ENCODE data around the gene TXNDC8.
"Not testable (repeated sequence)": the region's sequence is repeated elsewhere in the genome, so short reads cannot be mapped to it uniquely, and the experiment has no call there.

The TXNDC8 gene

GRCh38 chr9:110327716-110328115, 9.9 kb downstream of the TXNDC8 start:
- DNase-seq (ENCODE audit: low read depth): no peak

GRCh38 chr9:110323818-110324217, 13.8 kb downstream of the TXNDC8 start:
- DNase-seq (ENCODE audit: low read depth): no peak

- DNase-seq (ENCODE audit: low read depth): no peak
These were observed 16.8 kb downstream of the TXNDC8 start for GRCh38 chr9:110320651-110321445.

- DNase-seq (ENCODE audit: low read depth): no peak
These were observed 17.7 kb downstream of the TXNDC8 start for GRCh38 chr9:110319781-110320492.

GRCh38 chr9:110317911-110318310, 19.8 kb downstream of the TXNDC8 start:
- no peak for DNase-seq (ENCODE audit: low read depth)

DNA sequence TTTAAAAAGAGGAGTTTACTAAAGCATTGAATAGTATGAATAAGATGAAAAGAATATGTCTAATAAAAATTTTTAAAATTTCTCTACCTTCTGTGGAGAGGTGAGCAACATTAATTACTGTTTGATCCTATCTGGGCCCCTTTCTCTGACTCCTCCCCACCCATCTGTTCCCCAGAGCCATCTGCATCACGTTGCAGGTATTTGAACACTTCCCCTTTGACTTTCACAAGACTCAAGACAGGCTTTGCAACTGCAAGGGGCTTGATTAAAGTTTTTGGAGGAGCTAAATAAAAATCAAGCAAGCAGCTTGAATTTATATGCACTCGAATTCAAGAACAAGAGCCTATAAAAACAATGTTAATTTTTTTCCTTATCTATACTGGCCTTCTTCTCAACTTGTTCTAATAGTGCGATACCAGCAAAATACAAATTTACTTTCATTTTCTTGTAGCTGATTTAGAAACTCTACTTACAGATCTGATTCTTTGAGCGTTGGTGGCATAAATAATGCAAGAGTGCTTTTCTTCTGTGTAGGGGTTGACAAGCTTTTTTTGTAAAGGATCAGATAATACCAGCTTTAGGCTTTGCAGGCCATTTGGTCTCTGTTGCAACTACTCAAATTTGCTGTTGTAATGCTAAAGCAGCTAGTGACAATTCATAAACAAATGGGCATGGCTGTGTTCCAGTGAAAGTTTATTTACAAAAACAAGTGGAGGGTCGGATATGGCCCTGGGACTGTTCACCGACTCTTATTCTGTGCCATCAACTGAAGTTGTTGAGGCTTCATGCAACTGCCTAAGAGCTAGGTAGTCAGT, 21.2 kb downstream of the TXNDC8 start:
- no peak for DNase-seq (ENCODE audit: low read depth)

DNA sequence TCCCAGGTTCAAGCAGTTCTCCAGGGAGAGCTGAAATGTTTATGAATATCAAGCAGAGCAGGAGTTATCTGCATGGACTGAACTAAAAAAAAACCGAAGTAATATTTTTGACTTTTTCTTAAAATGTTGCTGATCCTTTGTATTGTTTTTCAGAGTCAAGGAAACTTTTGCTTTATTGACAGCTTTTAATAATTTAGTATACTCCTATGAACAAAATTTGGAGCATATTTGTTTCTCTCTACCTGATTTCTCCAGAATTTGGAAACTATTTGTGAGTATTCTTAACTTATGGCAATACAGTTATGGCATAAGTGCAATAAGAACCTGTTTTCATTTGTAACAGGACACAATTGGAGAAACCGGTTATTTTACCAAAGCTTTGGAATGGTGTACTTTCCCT, 25.7 kb downstream of the TXNDC8 start:
- DNase-seq (ENCODE audit: low read depth): not testable (repeated sequence)

- DNase-seq (ENCODE audit: low read depth): no peak
These were observed 28.0 kb downstream of the TXNDC8 start for GRCh38 chr9:110309681-110310080.

DNA sequence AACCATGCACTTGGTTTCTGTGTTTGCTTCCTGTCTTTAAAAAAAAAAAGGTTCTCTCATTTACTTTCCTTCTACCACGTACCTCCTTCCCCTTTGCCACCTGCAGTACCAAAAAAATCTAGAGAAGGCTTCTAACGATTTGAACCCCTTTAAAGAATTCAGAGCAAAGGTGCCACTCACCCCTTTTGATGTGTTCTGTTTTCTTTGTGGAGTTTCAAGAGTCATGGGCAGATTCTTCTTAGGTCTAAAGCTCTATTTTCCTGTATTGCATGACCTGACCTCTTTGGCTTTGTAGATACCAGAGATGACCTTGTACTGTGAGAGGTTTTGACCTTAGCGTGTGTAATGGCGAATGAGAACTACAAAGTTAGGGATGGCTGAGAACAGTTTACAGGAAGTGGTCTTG, 29.0 kb downstream of the TXNDC8 start:
- DNase-seq (ENCODE audit: low read depth): no peak

DNA sequence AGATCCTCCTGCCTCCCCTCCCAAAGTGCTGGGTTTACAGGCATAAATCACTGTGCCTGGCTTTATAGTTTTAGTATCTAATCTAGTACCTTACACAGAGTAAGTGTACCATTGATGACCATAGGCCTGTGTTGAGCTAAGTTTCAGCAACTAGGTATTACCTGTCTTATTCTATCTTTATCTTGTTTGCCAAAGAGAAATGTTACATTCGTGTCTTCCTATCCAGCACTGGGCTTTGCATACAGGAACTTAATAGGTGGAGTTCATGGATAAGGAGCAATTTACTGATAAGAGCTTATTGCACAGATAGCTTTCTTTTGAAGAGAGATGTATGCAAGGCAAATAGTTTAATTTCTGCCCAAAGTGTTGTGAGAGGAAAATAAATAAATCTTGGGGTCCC, 30.5 kb downstream of the TXNDC8 start:
- no peak for DNase-seq (ENCODE audit: low read depth)

GRCh38 chr9:110303133-110303532, 34.5 kb downstream of the TXNDC8 start:
- DNase-seq (ENCODE audit: low read depth): no peak

DNA sequence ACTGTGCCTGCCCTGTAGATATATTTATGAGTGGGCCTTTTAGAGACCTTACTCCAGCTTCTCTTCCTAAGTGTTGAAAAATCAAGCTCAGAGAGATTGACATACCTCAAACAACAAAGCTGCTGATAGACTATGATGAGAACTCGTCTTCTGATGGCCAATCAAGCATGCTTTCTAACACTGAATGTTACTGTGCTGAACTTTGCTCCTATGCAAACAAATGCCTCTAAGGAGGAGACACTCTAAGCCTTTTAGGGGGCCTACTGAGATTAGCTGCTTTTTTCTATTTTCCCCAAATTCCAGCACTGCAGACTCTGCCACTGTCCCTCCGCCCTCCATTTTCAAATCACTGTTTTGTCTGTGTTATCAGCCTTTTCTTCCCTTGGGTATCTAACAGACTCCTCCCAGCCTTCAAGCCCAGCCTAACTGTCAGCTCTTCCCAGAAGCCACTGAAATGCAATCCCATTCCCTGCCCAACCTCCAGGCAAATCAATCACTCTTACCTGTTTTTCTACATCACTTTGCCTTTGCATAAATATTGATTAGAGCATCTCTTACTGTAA, 39.5 kb downstream of the TXNDC8 start:
- no peak for DNase-seq (ENCODE audit: low read depth)

- no peak for DNase-seq (ENCODE audit: low read depth)
These were observed 44.4 kb downstream of the TXNDC8 start for GRCh38 chr9:110293248-110293647.

DNA sequence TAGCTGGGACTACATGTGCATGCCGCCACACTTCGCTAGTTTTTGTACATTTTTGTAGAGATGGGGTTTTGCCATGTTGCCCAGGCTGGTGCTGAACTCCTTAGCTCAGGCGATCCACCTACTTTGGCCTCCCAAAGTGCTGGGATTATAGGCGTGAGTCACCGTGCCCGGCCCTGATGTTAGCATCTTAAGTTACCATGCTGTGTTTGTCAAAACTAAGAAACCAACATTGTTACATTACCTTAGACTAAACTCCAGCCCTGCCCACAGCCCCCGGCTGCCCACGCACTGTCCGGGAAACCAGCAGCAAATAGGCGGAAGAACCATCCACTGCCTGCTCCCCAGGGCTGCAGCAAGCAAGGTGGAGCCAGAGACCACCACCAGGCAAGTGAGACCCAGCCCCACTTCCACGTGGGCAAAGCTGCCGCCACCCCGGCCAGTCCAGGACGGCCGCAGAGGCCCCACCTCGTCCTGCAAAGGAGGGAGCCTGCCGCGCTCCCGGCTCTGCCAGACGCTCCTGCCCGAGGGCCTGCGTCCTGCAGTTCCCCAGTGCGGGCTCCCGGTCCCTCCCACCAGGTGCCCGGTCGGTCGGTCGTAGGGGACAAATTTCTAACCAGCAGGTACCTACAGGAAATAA, 45.6 kb downstream of the TXNDC8 start:
- no peak for DNase-seq (ENCODE audit: low read depth)

DNA sequence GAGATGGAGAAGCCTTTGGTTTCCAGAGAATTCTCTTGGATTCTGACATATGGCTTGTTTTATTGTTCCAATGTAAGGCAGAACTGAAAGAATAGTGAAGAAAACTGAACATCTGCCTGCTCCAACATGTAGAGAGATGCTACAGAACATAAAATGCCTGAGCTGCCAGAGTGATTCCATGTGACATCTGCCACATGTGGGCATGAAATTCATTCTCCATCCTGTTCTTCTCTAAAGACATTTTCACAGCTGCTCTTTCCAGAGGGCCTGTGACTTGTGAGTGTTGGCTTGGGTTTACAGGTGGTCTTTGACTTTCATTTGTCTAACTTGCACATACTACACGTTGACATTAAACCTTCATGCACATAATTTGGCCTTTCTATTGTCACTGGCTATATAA, 47.7 kb downstream of the TXNDC8 start:
- no peak for DNase-seq (ENCODE audit: low read depth)

- DNase-seq (ENCODE audit: low read depth): no peak
These were observed 49.2 kb downstream of the TXNDC8 start for GRCh38 chr9:110288503-110288902.

DNA sequence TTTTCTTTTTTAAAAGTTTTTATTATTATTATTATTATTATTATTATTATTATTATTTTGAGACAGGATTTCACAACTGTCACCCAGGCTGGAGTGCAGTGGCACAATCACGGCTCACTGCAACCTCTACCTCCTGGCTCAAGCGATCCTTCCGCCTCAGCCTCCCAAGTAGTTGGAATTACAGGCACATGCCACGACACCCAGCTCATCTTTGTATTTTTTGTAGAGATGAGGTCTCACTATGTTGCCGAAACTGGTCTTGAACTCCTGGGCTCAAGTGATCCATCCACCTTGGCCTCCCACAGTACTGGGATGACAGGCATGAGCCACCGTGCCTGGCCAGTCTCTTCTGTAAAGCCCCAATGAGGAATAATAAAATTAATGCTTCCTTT, 50.4 kb downstream of the TXNDC8 start:
- DNase-seq (ENCODE audit: low read depth): no peak

DNA sequence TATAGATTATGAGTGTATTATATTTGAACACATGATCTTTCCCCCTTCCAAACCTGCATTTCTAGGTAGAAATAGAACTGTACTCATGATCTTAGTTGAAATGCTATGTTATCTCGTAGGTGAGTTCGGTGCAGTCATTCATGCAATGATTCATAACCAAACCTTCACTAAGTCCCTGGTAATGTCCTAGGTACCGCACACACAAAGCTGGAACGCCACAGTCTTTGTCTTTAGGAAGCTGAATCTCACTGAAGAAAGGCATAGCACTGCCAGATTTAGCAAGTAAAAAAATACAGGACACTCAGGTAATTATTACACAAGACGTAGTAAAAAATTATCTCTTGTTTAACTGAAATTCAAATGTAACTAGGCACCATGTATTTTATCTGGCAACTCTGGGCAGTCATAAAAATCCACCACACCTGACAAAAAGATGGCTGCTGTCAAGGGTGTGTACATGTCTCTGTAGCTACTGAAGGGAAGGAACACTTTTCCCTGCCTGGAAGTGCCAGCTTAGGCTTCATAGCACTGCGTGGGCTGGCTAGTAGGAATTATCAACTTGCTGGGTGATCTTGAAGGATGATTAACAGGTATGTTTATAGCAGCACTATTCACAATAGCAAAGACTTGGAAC, 53.3 kb downstream of the TXNDC8 start:
- DNase-seq (ENCODE audit: low read depth): no peak

GRCh38 chr9:110283751-110284150, 53.9 kb downstream of the TXNDC8 start:
- no peak for DNase-seq (ENCODE audit: low read depth)

- DNase-seq (ENCODE audit: low read depth): no peak
These were observed 55.0 kb downstream of the TXNDC8 start for GRCh38 chr9:110282739-110283081.

DNA sequence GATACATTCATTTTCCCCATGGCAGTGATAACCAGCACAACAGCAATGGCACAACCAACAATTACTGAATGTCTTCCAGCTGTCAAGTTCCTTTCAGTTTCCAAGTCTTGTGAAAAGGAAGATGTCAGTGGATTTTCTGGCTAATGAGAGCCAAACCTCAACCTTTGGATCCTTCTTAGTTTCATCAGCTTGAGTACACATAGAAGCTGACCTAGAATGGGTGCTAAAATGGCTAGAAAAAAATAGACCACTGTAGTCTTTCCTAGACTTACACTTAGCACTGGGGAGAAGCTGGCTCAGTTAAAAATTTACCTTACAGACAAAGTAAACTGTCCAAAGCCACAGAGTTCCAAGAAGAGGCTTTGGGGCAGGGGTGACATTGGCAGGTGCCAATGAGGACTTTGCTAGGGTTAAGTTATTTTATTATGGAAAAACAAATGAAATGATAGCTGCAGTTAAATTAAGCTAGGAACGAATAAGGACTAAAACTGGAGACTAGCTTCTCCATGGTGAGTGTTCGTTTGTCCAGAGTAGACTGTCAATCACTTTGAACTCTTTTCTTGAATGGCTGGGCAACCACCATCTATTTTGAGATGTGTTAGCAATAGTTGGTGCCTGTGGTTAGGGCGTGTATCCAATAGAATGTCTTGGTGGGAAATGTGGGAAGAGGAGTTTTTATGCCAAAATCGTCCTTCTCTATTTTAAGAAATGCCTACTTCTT, 55.5 kb downstream of the TXNDC8 start:
- no peak for DNase-seq (ENCODE audit: low read depth)
